Esophagus squamous epithelium (tissue), 5 donors: Measurements from ENCODE around the gene FILIP1L. TPM values are rescaled to one million over a fixed set of nuclear protein-coding genes. Genes with fewer than 3 reads are reported as not detected.

Source experiments
- DNase-seq: peaks from one replicate; lab custom pipeline; 2025; lab: John Stamatoyannopoulos, UW
- H3K27ac ChIP-seq, 4 donors: fragments of 200-600 bp; sonication (generic); one replicate each; pipeline ENCODE4 v1.5.1; 2016 to 2019; ENCODE audit warnings: mild to moderate bottlenecking in 1 of 4
- H3K27me3 ChIP-seq, 4 donors: fragments of 200-600 bp; sonication (generic); 1 replicate in 3 of 4; 2 replicates in 1 of 4; pipeline versions ENCODE4 v1.5.1 to v1.6.0; 2017 to 2021; ENCODE audit warnings: antibody characterized with exemption in 1 of 4
- H3K36me3 ChIP-seq, 3 donors: fragments of 200-600 bp; sonication (generic); one replicate each; pipeline ENCODE4 v1.5.1; 2016 to 2019
- H3K4me1 ChIP-seq, 3 donors: fragments of 200-600 bp; sonication (generic); one replicate each; pipeline ENCODE4 v1.5.1; 2017 to 2019
- H3K4me3 ChIP-seq, 4 donors: fragments of 200-600 bp; sonication (generic); 1 replicate in 3 of 4; 2 replicates in 1 of 4; pipeline ENCODE4 v1.5.1; 2016 to 2019; ENCODE audit warnings: mild to moderate bottlenecking in 2 of 4, moderate library complexity in 1 of 4
- H3K9me3 ChIP-seq, 3 donors: fragments of 200-600 bp; sonication (generic); one replicate each; pipeline ENCODE4 v1.5.1; 2016 to 2019
- CTCF ChIP-seq, 6 experiments: fragments of 450-650 bp in 4 of 6; fragments of 200-600 bp in 2 of 6; sonication (generic) in 2 of 6; IDR thresholded peaks; one replicate each; pipeline ENCODE4 v1.5.1; 2016 to 2019; ENCODE audit warnings: antibody characterized with exemption in 6 of 6, mild to moderate bottlenecking in 4 of 6, moderate library complexity in 4 of 6
- POLR2A ChIP-seq, 4 donors: fragments of 450-650 bp; IDR thresholded peaks; one replicate each; pipeline ENCODE4 v1.6.1; 2017; ENCODE audit warnings: antibody characterized with exemption in 4 of 4, mild to moderate bottlenecking in 4 of 4, moderate library complexity in 3 of 4
- WGBS, 2 donors: methylation state at CpG; one replicate each; pipeline ENCODE4 v1.1.5; 2018; 5-methylcytosine and 5-hydroxymethylcytosine counted together
- intact Hi-C: fragments of 100-400 bp; cut with DNase I; formaldehyde crosslinking; loops from one replicate; pipeline ENCODE4 v1.15.0; 2022
- total RNA-seq, 4 donors: library from RNA; depleted of rRNA; stranded (reverse); fragments of >200 nt; gene quantifications; one replicate each; pipeline ENCODE4 v1.1.0, GENCODE V29; 2016
- donor health status: DM: yes; HTN: yes; CAD: no.

Gene FILIP1L
- total RNA-seq, 4 donors from 2014 or later, result 2.5 to 23.5 (median 10.7) TPM

DNA sequence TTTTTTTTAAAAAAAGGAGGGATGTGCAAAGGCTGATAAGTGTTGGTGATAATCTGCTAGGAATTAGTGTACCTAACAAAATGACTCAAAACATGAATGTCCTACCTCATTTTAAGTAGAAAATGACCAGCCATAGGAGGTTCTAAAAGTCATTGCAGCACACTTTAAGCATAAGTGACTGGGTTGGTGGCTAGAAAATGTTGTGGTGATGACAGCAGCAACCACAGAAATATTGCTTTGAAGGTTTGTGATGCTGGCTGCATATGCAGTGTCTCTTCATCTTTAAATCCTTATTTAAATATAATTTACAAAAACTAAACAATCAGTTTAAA lies 241.4 kb downstream of the FILIP1L start:
- intact Hi-C loops, result no loop called here
- Histone ChIP-seq H3K4me3 (peak overlapping the region in 3 of 4 donors; percentile 63 to 83 (median 65)), H3K4me1 (peaks cover 0 to 68% (median 10%) of the 10 kb centered on the region in 3 donors), H3K27ac (peak overlapping the region; percentile 1 to 96 (median 90)), H3K27me3 (peaks cover 0 to 9% (median 0%) of the 10 kb centered on the region in 4 donors), H3K36me3 (no peaks in the 10 kb centered on the region), H3K9me3 (no peaks in the 10 kb centered on the region)
- TF ChIP-seq POLR2A (IDR thresholded peaks at IDR 0.05) (no peak), CTCF (IDR thresholded peaks at IDR 0.05) (no peak)
- DNase-seq, result no peak

DNA sequence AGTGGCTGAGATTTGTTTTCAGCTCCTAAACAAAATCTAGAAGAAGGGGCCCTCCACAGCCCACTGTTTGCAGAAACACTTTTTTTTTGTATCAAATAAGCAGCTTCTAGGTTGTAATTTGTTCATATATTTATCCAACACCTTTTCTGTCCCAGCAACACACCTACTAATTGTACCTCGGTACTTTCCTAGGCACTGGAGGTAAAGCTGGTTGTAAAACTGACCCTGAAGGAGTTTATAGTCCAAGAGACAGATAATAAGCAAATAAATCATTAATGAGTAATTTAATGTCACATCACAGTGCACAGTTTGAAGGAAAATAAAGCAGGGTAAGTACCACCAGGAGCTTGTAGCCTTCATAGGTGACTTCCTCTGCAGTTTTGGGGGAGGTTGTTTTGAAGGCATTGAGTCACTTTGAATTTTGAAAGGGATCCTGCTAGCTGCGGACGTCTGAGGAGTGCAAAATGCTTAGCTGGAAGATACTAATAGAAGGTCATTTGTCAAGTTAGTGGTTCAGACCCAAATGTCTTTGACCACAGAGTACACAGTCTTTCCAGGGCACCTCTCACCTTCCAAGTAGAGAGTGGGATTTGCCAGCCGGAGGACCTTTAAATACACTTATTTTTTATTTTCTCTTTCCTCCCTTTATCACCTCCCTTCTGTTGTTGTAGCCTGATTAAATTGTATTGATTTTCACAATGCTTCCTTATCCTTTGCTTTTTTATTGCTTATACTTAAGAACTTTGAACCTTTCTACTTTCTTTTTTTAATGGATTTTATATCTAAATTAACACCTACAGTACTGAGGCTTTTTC lies 242.9 kb downstream of the FILIP1L start:
- no peaks in the 10 kb centered on the region for H3K36me3 ChIP-seq
- peak overlapping the region in 3 of 4 donors; percentile 89 to 96 (median 91) for H3K27ac ChIP-seq
- H3K27me3 ChIP-seq, result peaks cover 0 to 8% (median 0%) of the 10 kb centered on the region in 4 donors
- no peak for TF ChIP-seq CTCF (IDR thresholded peaks at IDR 0.05)
- no peak for TF ChIP-seq POLR2A (IDR thresholded peaks at IDR 0.05)
- intact Hi-C loops, result no loop called here
- no peak for DNase-seq
- peaks cover 5 to 76% (median 21%) of the 10 kb centered on the region in 3 donors for H3K4me1 ChIP-seq
- WGBS, 2 donors, result 79 to 81% methylated on average over 4 of the region's 4 CpGs
- no peaks in the 10 kb centered on the region for H3K9me3 ChIP-seq
- peak overlapping the region in 3 of 4 donors; percentile 11 to 83 (median 65) for H3K4me3 ChIP-seq

- DNase-seq, result no peak
- Histone ChIP-seq H3K27me3 (peaks cover 0 to under 1% (median 0%) of the 10 kb centered on the region in 4 donors), H3K4me3 (peak overlapping the region in 2 of 4 donors; percentile 65 to 83), H3K4me1 (peaks cover 5 to 74% (median 28%) of the 10 kb centered on the region in 3 donors), H3K36me3 (no peaks in the 10 kb centered on the region), H3K27ac (peak overlapping the region in 3 of 4 donors; percentile 89 to 96 (median 91)), H3K9me3 (no peaks in the 10 kb centered on the region)
- intact Hi-C loops, result no loop called here
- TF ChIP-seq POLR2A (IDR thresholded peaks at IDR 0.05) (no peak), CTCF (IDR thresholded peaks at IDR 0.05) (no peak)
- WGBS, 2 donors, result 82 to 95% methylated on average over 2 of the region's 2 CpGs
Observed at GRCh38 chr3:99870712-99871111, 243.6 kb downstream of the FILIP1L start.

GRCh38 chr3:99869621-99870020 lies 244.7 kb downstream of the FILIP1L start:
- H3K4me1 ChIP-seq, result peaks cover 5 to 72% (median 31%) of the 10 kb centered on the region in 3 donors

DNA sequence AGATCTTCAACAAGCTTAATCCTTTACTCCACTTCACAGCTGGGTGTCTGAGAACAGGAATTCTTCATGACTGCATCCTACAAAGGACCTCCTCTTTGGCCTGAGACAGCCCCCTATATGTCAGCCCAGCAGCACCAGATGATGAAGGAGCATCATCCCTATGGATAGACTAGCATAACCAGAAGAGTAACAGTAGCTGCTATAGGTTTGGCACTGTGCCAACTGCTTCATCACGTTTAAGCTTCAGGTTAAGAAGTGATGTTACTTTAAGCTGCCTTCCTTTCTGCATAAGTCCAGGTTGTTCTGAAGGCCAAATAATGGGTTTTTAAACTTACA lies 246.0 kb downstream of the FILIP1L start:
- H3K4me1 ChIP-seq, result peaks cover 5 to 75% (median 31%) of the 10 kb centered on the region in 3 donors
- WGBS, 2 donors, result 0 to 8% methylated on average over 1 of the region's 1 CpG
- intact Hi-C loops, result no loop called here

More at GRCh38 chr3:99869621-99870020, 244.7 kb downstream of the FILIP1L start:
- no peaks in the 10 kb centered on the region for H3K27me3 ChIP-seq
- 64 to 83% methylated on average over 1 of the region's 1 CpG for WGBS, 2 donors
- H3K36me3 ChIP-seq, result no peaks in the 10 kb centered on the region
- intact Hi-C loops, result no loop called here
- peak overlapping the region in 1 of 4 donors; percentile 83 for H3K4me3 ChIP-seq
- H3K27ac ChIP-seq, result peak overlapping the region in 3 of 4 donors; percentile 89 to 96 (median 91)
- TF ChIP-seq POLR2A (IDR thresholded peaks at IDR 0.05), result no peak
- DNase-seq, result no peak
- no peaks in the 10 kb centered on the region for H3K9me3 ChIP-seq

More for the DNA sequence above, 246.0 kb downstream of the FILIP1L start:
- no peak for DNase-seq
- peak overlapping the region in 3 of 4 donors; percentile 89 to 96 (median 91) for H3K27ac ChIP-seq
- H3K36me3 ChIP-seq, result no peaks in the 10 kb centered on the region
- H3K27me3 ChIP-seq, result no peaks in the 10 kb centered on the region
- TF ChIP-seq CTCF (IDR thresholded peaks at IDR 0.05), result no peak
- no peak for TF ChIP-seq POLR2A (IDR thresholded peaks at IDR 0.05)
- no peaks in the 10 kb centered on the region for H3K9me3 ChIP-seq
- H3K4me3 ChIP-seq, result peak overlapping the region in 1 of 4 donors; percentile 2
